Fibroblast of villous mesenchyme (primary cell): ENCODE data around the gene PINLYP. TPM values are rescaled to one million over a fixed set of nuclear protein-coding genes. Genes with fewer than 3 reads are reported as not detected.
A peak's percentile ranks its signal among the peaks of the same experiment; 100 is the strongest.

ENCODE experiments used
- DNase-seq: peaks from one replicate; pipeline ENCODE4 v3.0.0-alpha.2; 2010; ENCODE audit warnings: low read depth
- H3K4me3 ChIP-seq: 2 replicates; pipeline ENCODE4 v1.5.1; 2011; ENCODE audit warnings: low read depth, mild to moderate bottlenecking, low read length
- total RNA-seq: library from RNA; depleted of rRNA; stranded (reverse); fragments of >200 nt; gene quantifications from 2 replicates; pipeline ENCODE4 v1.2.3, GENCODE V29; 2012
- TF ChIP-seq, protein P1 (sequence below): IDR thresholded peaks from 2 replicates; pipeline ENCODE4 v1.5.1; 2012; ENCODE audit warnings: low read depth, mild to moderate bottlenecking, low read length; ENCODE audit not compliant: insufficient read depth

The PINLYP gene
- total RNA-seq, 1 donor, result 3.5 TPM

- TF ChIP-seq, protein P1, sequence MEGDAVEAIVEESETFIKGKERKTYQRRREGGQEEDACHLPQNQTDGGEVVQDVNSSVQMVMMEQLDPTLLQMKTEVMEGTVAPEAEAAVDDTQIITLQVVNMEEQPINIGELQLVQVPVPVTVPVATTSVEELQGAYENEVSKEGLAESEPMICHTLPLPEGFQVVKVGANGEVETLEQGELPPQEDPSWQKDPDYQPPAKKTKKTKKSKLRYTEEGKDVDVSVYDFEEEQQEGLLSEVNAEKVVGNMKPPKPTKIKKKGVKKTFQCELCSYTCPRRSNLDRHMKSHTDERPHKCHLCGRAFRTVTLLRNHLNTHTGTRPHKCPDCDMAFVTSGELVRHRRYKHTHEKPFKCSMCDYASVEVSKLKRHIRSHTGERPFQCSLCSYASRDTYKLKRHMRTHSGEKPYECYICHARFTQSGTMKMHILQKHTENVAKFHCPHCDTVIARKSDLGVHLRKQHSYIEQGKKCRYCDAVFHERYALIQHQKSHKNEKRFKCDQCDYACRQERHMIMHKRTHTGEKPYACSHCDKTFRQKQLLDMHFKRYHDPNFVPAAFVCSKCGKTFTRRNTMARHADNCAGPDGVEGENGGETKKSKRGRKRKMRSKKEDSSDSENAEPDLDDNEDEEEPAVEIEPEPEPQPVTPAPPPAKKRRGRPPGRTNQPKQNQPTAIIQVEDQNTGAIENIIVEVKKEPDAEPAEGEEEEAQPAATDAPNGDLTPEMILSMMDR, result no peak
- no peak for DNase-seq
Observed at GRCh38 chr19:43622070-43622469, 46.5 kb downstream of the PINLYP start.

DNA sequence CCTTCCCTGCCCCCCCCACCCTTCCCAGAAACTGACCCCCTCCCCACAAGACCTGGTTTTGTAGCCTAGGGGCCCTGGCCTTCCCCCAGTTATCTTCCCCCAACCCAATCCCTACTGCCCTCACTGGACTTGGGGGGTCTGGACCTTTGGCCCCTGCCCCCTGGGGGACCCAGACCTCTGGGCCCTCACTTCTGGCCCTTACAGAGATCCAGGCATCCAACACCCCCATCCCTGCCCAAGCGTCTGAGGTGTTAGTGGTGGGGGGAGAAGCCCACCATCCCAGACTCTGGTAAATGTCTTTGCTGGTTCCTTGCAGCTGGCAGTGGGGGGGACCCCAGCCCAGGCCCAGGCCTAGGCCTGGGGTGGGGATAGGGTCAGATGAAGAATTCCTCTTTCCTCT lies 47.4 kb downstream of the PINLYP start:
- no peak overlapping the region for H3K4me3 ChIP-seq
- DNase-seq, result no peak
- TF ChIP-seq, protein P1, result no peak

More at GRCh38 chr19:43622070-43622469, 46.5 kb downstream of the PINLYP start:
- H3K4me3 ChIP-seq, result no peak overlapping the region

DNA sequence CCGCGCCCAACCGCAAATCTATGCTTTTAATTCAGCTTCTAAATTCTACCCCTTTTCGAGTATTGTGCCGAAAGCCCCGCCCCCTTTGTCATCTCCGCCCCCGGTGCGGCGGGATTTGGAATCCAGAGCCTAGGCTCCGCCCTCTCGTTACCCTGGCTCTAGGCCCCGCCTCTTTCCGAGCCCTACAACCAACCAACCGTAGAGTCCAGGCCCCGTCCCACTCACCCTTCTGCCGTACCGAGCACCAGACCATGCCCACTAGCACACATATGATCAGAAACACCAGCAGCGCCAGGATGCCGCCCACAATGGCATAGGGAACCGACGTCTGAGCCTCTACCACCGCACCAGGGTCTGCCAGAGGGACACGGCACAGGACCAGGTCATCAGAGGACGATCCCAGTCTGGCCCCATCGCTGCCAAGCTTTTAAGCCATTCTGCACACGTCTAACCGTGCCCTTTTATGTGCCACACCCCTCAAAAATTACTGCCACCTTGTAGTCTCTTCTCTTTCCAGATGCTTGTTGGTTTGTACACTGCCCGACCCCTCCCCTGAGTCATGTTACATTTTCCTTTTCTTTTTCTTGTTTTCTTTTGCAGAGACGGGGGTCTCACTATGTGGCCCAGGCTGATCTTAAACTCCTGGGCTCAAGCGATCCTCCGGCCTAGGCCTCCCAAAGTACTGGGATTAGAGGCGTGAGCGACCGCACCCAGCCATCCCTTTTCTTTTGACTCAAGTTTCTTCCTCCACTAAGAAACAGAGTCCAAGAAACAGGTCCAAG lies 48.5 kb downstream of the PINLYP start:
- peak; percentile 31 for DNase-seq
- TF ChIP-seq, protein P1, result no peak
- no peak overlapping the region for H3K4me3 ChIP-seq

DNA sequence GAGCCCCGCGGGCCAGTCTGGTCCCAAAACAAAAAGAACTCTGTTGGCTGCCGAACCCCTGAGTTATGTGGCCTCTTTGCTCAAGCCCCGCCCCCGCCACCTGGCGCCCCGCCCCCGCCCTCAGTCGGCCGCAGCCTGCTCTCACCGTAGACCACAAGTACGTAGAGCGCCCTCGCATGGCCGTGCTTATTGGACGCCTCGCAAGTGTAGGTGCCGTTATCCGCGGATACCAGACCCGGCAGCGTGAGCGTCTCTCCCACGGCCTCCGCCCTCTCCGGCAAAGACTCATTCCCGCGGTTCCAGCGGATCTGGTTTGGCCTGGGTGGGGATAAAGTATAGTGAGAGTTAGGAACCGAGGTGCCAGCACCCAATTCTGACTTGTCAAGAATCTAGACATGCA lies 49.3 kb downstream of the PINLYP start:
- DNase-seq, result peak; percentile 53
- H3K4me3 ChIP-seq, result no peak overlapping the region
- TF ChIP-seq, protein P1, result peak; percentile 21

DNA sequence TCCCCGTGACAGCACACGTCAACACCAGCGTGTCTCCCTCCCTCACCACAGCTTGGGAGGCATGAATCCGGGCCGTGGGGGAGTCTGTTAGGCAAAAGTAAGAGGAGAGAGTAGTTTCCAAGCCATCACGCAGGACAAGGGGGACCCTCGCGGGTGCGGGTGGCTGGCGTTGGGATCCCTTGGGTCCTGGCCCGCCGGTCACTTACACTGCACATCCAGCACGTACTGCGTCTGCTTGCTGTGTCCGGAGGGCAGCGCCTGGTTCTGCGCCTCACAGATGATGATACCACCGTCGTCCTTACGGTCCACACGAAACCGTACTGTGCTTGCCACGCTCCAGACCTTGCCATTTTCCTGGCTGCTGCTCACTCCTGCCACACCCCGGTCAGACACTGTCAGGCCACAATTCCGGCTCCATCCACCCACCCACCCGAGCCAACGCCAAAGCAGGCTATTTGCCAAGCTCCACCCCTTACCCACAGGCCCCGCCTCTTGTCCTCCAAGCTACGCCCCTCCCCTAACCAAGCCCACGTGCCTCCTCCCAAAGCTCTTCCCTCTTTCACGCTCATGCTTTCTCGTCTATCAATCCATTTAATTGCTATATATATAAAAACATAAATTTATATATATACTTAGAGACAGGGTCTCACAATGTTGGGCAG lies 50.4 kb downstream of the PINLYP start:
- H3K4me3 ChIP-seq, result no peak overlapping the region
- TF ChIP-seq, protein P1, result peak; percentile 16
- DNase-seq, result peak; percentile 34

- TF ChIP-seq, protein P1, result no peak
- no peak overlapping the region for H3K4me3 ChIP-seq
- DNase-seq, result no peak
Observed at GRCh38 chr19:43626838-43627237, 51.2 kb downstream of the PINLYP start.
